Stomach (tissue), 9 donors: ENCODE results near the gene RNF113B. TPM values are rescaled to one million over a fixed set of nuclear protein-coding genes. Genes with fewer than 3 reads are reported as not detected.

Experiments used
- DNase-seq, 2 donors: peaks; one replicate each; pipeline versions ENCODE4 v3.0.0 to v3.0.0-alpha.2; 2013 to 2019
- H3K27ac ChIP-seq, 5 donors: fragments of 200-600 bp in 4 of 5; sonication (generic) in 4 of 5; one replicate each; pipeline ENCODE4 v1.5.1; 2013 to 2019; ENCODE audit warnings: mild to moderate bottlenecking in 1 of 5, moderate library complexity in 1 of 5
- H3K27me3 ChIP-seq, 3 donors: fragments of 200-600 bp; sonication (generic); one replicate each; pipeline ENCODE4 v1.5.1; 2017 to 2019; ENCODE audit warnings: mixed run types in 1 of 3
- H3K36me3 ChIP-seq, 4 donors: fragments of 200-600 bp; sonication (generic); 1 replicate in 3 of 4; 2 replicates in 1 of 4; pipeline ENCODE4 v1.5.1; 2016 to 2019
- H3K4me1 ChIP-seq, 4 donors: fragments of 200-600 bp; sonication (generic); one replicate each; pipeline ENCODE4 v1.5.1; 2016 to 2019
- H3K4me3 ChIP-seq, 4 donors: fragments of 200-600 bp; sonication (generic) in 3 of 4; one replicate each; pipeline ENCODE4 v1.5.1; 2016 to 2019; ENCODE audit warnings: mild to moderate bottlenecking in 1 of 4
- H3K9me3 ChIP-seq, 4 donors: fragments of 200-600 bp; sonication (generic); one replicate each; pipeline ENCODE4 v1.5.1; 2016 to 2019
- CTCF ChIP-seq, 7 experiments: fragments of 450-650 bp in 4 of 7; fragments of 200-600 bp in 3 of 7; sonication (generic) in 3 of 7; IDR thresholded peaks; one replicate each; pipeline ENCODE4 v1.5.1; 2016 to 2019; ENCODE audit warnings: antibody characterized with exemption in 7 of 7, control low read depth in 2 of 7, mild to moderate bottlenecking in 1 of 7
- EP300 ChIP-seq: sonication (generic); formaldehyde crosslinking; IDR thresholded peaks from one replicate; pipeline ENCODE4 v1.6.1; 2017; ENCODE audit warnings: antibody characterized with exemption
- POLR2A ChIP-seq, 4 donors: fragments of 450-650 bp; IDR thresholded peaks; one replicate each; pipeline ENCODE4 v1.6.1; 2016; ENCODE audit warnings: antibody characterized with exemption in 4 of 4, control low read depth in 2 of 4, mild to moderate bottlenecking in 1 of 4, moderate library complexity in 1 of 4
- POLR2AphosphoS5 ChIP-seq, 3 donors: sonication (generic); formaldehyde crosslinking; IDR thresholded peaks; one replicate each; pipeline ENCODE4 v1.6.1; 2016; ENCODE audit warnings: antibody characterized with exemption in 3 of 3
- WGBS, 5 donors: extraction: QIAGEN DNeasy Blood & Tissue Kit in 3 of 5; methylation state at CpG; one replicate each; pipeline versions ENCODE4 v1.1.5 to v1.1.7; 2013 to 2018; 5-methylcytosine and 5-hydroxymethylcytosine counted together
- intact Hi-C: fragments of 100-400 bp; cut with DNase I; formaldehyde crosslinking; loops from one replicate; pipeline ENCODE4 v1.15.1; 2023; ENCODE audit warnings: low total_unique reads
- polyA plus RNA-seq, 3 donors: library from polyadenylated mRNA; stranded (reverse); fragments of 200-250 nt; gene quantifications; one replicate each; pipeline ENCODE4 v1.2.3, GENCODE V29; 2013
- total RNA-seq, 5 donors: library from RNA; depleted of rRNA; stranded (reverse); fragments of >200 nt; gene quantifications; one replicate each; pipeline versions ENCODE4 v1.1.0 to v1.2.3, GENCODE V29; 2014 to 2016
- donor health status: healthy with polysubstance abuse.
- donor health status: Bipolar disorder and iron deficiency.
- donor health status: healthy.

The RNF113B gene
- total and polyA plus RNA-seq, 8 donors: not detected

DNA sequence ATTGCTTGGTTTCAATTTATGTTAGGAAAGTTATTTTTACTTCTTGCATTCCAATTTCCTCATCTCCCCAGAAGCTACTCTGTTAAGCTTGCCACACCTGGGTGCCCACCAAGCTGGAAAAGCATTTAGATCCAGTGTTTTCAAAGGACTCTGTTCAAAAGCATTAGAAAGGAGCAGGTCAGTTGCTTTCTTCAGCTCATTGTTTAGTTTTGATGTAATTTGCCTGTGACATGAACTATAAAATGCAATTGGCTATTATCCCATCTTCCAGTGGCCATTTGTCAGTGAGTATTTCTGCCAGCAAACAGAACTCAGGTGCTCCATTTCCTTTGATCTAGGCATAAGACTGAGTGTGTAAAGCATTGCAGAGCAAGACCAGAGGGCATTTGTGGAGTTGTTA, 46.7 kb upstream of the RNF113B start:
- TF ChIP-seq CTCF (IDR thresholded peaks at IDR 0.05) (no peak), POLR2AphosphoS5 (IDR thresholded peaks at IDR 0.05) (peak in 2 of 3 donors; percentile 36 to 39)
- H3K27me3 ChIP-seq: no peaks in the 10 kb centered on the region
- H3K9me3 ChIP-seq: no peaks in the 10 kb centered on the region
- no peak overlapping the region for H3K4me3 ChIP-seq
- H3K4me1 ChIP-seq: peaks cover 38 to 57% (median 50%) of the 10 kb centered on the region in 4 donors
- DNase-seq: no peak
- H3K36me3 ChIP-seq: no peaks in the 10 kb centered on the region
- peak overlapping the region; percentile 58 to 75 (median 72) for H3K27ac ChIP-seq
- intact Hi-C loops: no loop called here

DNA sequence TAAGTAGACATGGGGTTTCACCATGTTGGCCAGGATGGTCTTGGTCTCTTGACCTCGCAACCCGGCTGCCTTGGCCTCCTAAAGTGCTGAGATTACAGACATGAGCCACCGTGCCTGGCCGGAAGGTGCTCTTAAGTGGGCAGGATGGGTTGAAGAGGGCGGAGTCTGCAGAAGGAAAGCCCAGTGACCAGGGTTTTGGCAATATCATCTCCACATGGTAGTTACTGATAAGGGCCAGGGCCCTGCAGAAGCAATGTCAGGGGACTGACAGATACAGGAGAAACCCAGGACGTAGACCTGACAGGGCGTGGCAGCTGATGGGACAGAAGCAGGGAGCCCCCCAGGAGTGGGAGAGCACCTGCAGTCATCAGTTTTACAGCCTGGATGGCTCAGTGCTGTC, 45.7 kb upstream of the RNF113B start:
- Histone ChIP-seq H3K27ac (peak overlapping the region; percentile 58 to 75 (median 72)), H3K4me1 (peaks cover 39 to 64% (median 51%) of the 10 kb centered on the region in 4 donors), H3K27me3 (no peaks in the 10 kb centered on the region), H3K9me3 (no peaks in the 10 kb centered on the region), H3K4me3 (no peak overlapping the region), H3K36me3 (no peaks in the 10 kb centered on the region)
- TF ChIP-seq POLR2AphosphoS5 (IDR thresholded peaks at IDR 0.05) (no peak), POLR2A (IDR thresholded peaks at IDR 0.05) (no peak)
- no peak for DNase-seq
- intact Hi-C loops: no loop called here
- WGBS, 5 donors: 53 to 73% (median 57%) methylated on average over 7 of the region's 7 CpGs

DNA sequence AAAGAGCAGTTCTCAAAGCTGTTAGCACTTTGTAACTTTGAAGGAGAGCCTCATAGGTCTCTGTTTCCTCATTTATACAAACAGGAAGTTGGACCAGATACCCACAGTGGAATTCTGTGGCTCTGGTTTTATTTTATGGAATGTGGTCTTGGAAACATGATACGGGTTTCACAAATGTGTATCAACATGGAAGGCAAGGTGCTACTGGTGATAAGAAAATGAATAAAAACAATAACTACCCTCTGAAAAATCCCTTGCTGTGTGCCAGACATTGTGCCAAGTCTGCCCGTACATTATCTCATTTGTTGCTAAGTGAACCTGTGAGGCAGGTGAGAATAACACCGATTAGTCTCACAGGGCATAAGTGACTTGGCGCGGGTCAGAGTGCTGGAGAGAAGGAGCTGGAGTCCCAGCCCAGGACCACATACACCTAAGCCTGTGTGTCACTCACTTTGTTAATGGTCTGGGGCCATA, 45.0 kb upstream of the RNF113B start:
- peaks cover 46 to 70% (median 58%) of the 10 kb centered on the region in 4 donors for H3K4me1 ChIP-seq
- DNase-seq: peak in 1 of 2 donors; percentile 82
- H3K27ac ChIP-seq: peak overlapping the region; percentile 58 to 75 (median 72)
- intact Hi-C loops: no loop called here
- no peaks in the 10 kb centered on the region for H3K9me3 ChIP-seq
- H3K36me3 ChIP-seq: no peaks in the 10 kb centered on the region
- TF ChIP-seq POLR2A (IDR thresholded peaks at IDR 0.05) (no peak), POLR2AphosphoS5 (IDR thresholded peaks at IDR 0.05) (peak in 2 of 3 donors; percentile 52 to 68)
- H3K27me3 ChIP-seq: no peaks in the 10 kb centered on the region
- no peak overlapping the region for H3K4me3 ChIP-seq
- 24 to 73% (median 30%) methylated on average over 5 of the region's 5 CpGs for WGBS, 5 donors

DNA sequence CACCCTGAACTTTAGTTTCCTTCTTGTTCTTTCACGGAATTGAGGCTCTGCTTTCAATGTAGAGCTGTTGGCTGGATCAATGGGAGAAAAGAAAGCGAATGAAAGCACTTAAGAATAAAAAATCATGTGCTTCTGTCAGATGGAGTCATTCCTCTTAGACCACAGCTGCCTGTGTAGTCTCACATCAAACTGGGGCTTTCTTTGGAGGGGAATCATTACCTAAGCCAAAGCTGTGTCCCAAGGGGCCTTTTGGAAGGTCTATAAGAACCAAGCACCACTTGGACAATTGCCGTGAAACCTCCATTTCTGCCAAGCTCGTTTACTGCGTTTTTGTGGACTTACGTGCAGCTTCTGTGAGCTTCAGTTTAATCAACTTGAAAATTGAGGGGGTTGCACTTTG, 44.2 kb upstream of the RNF113B start:
- WGBS, 5 donors: 52 to 73% (median 67%) methylated on average over 6 of the region's 6 CpGs
- Histone ChIP-seq H3K36me3 (no peaks in the 10 kb centered on the region), H3K4me3 (no peak overlapping the region), H3K4me1 (peaks cover 53 to 79% (median 67%) of the 10 kb centered on the region in 4 donors), H3K27ac (peak overlapping the region; percentile 58 to 75 (median 62)), H3K27me3 (no peaks in the 10 kb centered on the region), H3K9me3 (no peaks in the 10 kb centered on the region)
- TF ChIP-seq CTCF (IDR thresholded peaks at IDR 0.05): no peak
- TF ChIP-seq POLR2AphosphoS5 (IDR thresholded peaks at IDR 0.05): no peak
- no peak for TF ChIP-seq EP300
- TF ChIP-seq POLR2A (IDR thresholded peaks at IDR 0.05): no peak
- peak in 1 of 2 donors; percentile 65 for DNase-seq
- intact Hi-C loops: no loop called here

- peak in 1 of 2 donors; percentile 67 for DNase-seq
- H3K36me3 ChIP-seq: no peaks in the 10 kb centered on the region
Measured at GRCh38 chr13:98220271-98220791, 43.3 kb upstream of the RNF113B start.

More at GRCh38 chr13:98220271-98220791, 43.3 kb upstream of the RNF113B start:
- H3K27ac ChIP-seq: peak overlapping the region; percentile 58 to 76 (median 72)
- no peak overlapping the region for H3K4me3 ChIP-seq
- WGBS, 5 donors: 16 to 34% (median 26%) methylated on average over 4 of the region's 4 CpGs
- no peaks in the 10 kb centered on the region for H3K9me3 ChIP-seq
- TF ChIP-seq CTCF (IDR thresholded peaks at IDR 0.05) (no peak), POLR2A (IDR thresholded peaks at IDR 0.05) (no peak), EP300 (no peak), POLR2AphosphoS5 (IDR thresholded peaks at IDR 0.05) (no peak)
- H3K4me1 ChIP-seq: peaks cover 61 to 83% (median 74%) of the 10 kb centered on the region in 4 donors
- intact Hi-C loops: no loop called here
- H3K27me3 ChIP-seq: no peaks in the 10 kb centered on the region
